Upper lobe of left lung (tissue), 6 donors: Measurements from ENCODE around the gene ADCY9. TPM values are rescaled to one million over a fixed set of nuclear protein-coding genes. Genes with fewer than 3 reads are reported as not detected.

Experiments
- ATAC-seq, 2 donors: fragments of 200-7000 bp; cut with Tn5 transposase; one replicate each; pipeline ENCODE4 v1.9.1; 2022; ENCODE audit warnings: mild to moderate bottlenecking in 2 of 2, moderate library complexity in 2 of 2; ENCODE audit not compliant: low FRiP score in 2 of 2
- DNase-seq, 2 donors: peaks; one replicate each; pipeline ENCODE4 v3.0.0-alpha.2; 2019 to 2020
- H3K27ac ChIP-seq, 4 donors: fragments of 200-600 bp; sonication (generic); one replicate each; pipeline ENCODE4 v1.5.1; 2016 to 2019
- H3K27me3 ChIP-seq, 4 donors: fragments of 200-600 bp; sonication (generic); one replicate each; pipeline ENCODE4 v1.5.1; 2017 to 2019
- H3K36me3 ChIP-seq, 4 donors: fragments of 200-600 bp; sonication (generic); one replicate each; pipeline ENCODE4 v1.5.1; 2016 to 2019
- H3K4me1 ChIP-seq, 4 donors: fragments of 200-600 bp; sonication (generic); one replicate each; pipeline ENCODE4 v1.5.1; 2018 to 2019
- H3K4me3 ChIP-seq, 4 donors: fragments of 200-600 bp; sonication (generic); one replicate each; pipeline ENCODE4 v1.5.1; 2017 to 2019; ENCODE audit warnings: mild to moderate bottlenecking in 2 of 4, moderate library complexity in 1 of 4
- H3K9me3 ChIP-seq, 4 donors: fragments of 200-600 bp; sonication (generic); one replicate each; pipeline ENCODE4 v1.5.1; 2018 to 2019
- EP300 ChIP-seq, 4 donors: sonication (generic); formaldehyde crosslinking; IDR thresholded peaks; one replicate each; pipeline ENCODE4 v1.5.1; 2017; ENCODE audit warnings: antibody characterized with exemption in 4 of 4, control low read depth in 2 of 4
- POLR2A ChIP-seq, 4 donors: fragments of 450-650 bp; IDR thresholded peaks; one replicate each; pipeline ENCODE4 v1.5.1; 2016 to 2017; ENCODE audit warnings: antibody characterized with exemption in 4 of 4, mild to moderate bottlenecking in 2 of 4
- POLR2AphosphoS5 ChIP-seq, 2 donors: sonication (generic); formaldehyde crosslinking; IDR thresholded peaks; one replicate each; pipeline ENCODE4 v1.5.1; 2017; ENCODE audit warnings: antibody characterized with exemption in 2 of 2
- WGBS, 2 donors: methylation state at CpG; one replicate each; pipeline ENCODE4 v1.1.5; 2017 to 2018; 5-methylcytosine and 5-hydroxymethylcytosine counted together
- total RNA-seq, 6 donors: library from RNA; depleted of rRNA in 4 of 6; stranded (reverse); fragments of >200 nt in 4 of 6; gene quantifications; one replicate each; pipeline versions ENCODE4 v1.1.0 to v1.2.1, GENCODE V29; 2016 to 2021
- TF ChIP-seq, protein P1 (sequence below), 6 experiments: fragments of 450-650 bp in 4 of 6; fragments of 200-600 bp in 2 of 6; sonication (generic) in 2 of 6; IDR thresholded peaks; one replicate each; pipeline ENCODE4 v1.5.1; 2016 to 2019; ENCODE audit warnings: antibody characterized with exemption in 6 of 6
- donor health status: DM: no; HTN: no; CAD: no; lungs with moderate emphysema.
- donor health status: DM: no; HTN: yes; CAD: no; lungs with severe emphysema.

ADCY9 gene
- total RNA-seq, 6 donors from 2014 or later = 46.0 to 80.7 (median 68.4) TPM

DNA sequence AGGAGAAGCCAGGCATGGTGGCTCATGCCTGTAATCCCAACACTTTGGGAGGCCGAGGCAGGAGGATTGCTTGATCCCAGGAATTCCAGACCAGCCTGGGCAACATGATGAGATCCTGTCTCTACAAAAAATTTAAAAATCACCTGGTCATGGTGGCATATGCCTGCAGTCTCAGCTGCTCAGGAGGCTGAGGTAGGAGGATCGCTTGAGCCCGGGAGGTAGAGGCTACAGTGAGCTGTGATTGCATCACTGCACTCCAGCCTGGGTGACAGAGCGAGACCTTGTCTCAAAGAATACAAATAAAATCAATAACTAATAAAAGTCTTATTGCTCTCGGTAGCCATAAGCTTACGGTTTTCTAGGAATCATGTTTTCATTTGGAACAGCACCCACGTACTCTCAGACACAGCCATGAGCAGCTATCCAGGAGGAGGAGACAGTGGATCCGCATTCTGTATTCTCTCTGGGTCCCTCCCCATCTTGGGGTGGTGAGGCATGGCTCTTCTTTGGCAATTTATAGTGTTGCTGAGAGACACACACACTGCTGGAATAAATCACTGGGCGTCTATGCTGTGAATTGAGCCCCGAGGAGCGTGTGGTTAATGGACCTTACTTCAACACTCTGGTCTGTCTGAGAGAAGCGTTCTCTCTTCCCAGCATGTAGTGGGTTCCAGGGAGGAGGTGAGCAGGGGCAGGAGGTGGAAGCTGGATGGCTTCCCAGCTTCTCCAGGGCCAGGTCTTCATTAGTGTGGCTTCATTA lies 8.5 kb upstream of the ADCY9 start:
- WGBS, 2 donors = 84 to 91% methylated on average over 12 of the region's 12 CpGs
- ATAC-seq = no peak

DNA sequence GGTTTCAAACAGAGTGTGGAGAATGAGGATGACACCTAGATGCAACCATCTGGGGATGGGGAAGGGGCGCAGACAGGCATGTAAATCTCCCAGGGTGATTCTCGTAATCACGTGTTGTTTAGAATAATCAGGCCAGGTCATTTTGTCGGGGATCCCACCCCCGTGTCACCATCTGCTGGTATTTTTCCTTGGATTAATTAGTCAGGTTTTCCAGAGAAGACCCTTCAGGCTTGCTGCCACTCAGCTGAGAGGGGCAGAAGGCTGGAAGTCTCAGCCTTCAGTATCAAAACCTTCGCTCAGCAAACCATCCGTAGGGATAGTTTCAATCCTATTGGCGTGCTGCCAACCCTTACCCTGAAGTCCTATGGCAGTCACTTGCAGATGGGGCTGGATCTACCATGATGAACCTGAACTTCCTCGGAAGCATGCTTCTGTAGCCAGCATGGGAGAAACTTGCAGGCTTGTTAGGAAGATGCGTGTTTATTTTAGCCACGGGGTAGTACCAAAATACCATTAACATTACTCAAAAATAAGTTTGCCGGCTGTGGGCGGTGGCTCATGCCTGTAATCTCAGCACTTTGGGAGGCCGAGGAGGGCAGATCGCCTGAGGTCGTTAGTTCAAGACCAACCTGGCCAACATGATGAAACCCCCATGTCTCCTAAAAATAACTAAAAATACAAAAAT lies 7.5 kb upstream of the ADCY9 start:
- H3K9me3 ChIP-seq = no peaks in the 10 kb centered on the region
- ATAC-seq = no peak
- 75 to 78% methylated on average over 14 to 16 of the region's 16 CpGs for WGBS, 2 donors

More for the DNA sequence above, 8.5 kb upstream of the ADCY9 start:
- no peaks in the 10 kb centered on the region for H3K4me1 ChIP-seq
- TF ChIP-seq POLR2A (IDR thresholded peaks at IDR 0.05) (no peak), POLR2AphosphoS5 (IDR thresholded peaks at IDR 0.05) (no peak)
- TF ChIP-seq, protein P1, sequence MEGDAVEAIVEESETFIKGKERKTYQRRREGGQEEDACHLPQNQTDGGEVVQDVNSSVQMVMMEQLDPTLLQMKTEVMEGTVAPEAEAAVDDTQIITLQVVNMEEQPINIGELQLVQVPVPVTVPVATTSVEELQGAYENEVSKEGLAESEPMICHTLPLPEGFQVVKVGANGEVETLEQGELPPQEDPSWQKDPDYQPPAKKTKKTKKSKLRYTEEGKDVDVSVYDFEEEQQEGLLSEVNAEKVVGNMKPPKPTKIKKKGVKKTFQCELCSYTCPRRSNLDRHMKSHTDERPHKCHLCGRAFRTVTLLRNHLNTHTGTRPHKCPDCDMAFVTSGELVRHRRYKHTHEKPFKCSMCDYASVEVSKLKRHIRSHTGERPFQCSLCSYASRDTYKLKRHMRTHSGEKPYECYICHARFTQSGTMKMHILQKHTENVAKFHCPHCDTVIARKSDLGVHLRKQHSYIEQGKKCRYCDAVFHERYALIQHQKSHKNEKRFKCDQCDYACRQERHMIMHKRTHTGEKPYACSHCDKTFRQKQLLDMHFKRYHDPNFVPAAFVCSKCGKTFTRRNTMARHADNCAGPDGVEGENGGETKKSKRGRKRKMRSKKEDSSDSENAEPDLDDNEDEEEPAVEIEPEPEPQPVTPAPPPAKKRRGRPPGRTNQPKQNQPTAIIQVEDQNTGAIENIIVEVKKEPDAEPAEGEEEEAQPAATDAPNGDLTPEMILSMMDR (IDR thresholded peaks at IDR 0.05) = no peak
- no peaks in the 10 kb centered on the region for H3K9me3 ChIP-seq
- no peak overlapping the region for H3K27ac ChIP-seq
- H3K4me3 ChIP-seq = no peak overlapping the region
- no peaks in the 10 kb centered on the region for H3K36me3 ChIP-seq
- no peaks in the 10 kb centered on the region for H3K27me3 ChIP-seq
- no peak for DNase-seq

DNA sequence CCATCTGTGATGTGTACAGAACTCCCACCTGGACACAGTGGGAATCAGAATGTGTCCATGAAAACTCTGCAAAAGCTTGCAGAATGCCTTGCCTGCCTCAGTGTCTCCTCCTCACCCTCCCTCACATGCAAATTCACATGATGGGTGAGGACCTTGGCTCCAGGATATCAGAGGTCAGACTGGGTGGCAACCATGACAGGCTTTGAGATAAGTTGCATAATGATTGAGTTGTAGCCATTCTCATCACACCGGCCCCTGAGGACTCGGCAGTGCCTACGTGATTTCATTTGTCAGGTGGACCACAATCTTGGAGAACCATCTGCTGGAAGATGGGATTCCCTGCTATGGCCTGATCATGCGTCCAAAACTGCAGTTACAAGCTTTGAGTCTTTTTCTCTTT lies 3.9 kb upstream of the ADCY9 start:
- TF ChIP-seq POLR2AphosphoS5 (IDR thresholded peaks at IDR 0.05) (no peak), POLR2A (IDR thresholded peaks at IDR 0.05) (no peak), EP300 (IDR thresholded peaks at IDR 0.05) (no peak)
- TF ChIP-seq, protein P1 (IDR thresholded peaks at IDR 0.05) = no peak
- no peaks in the 10 kb centered on the region for H3K36me3 ChIP-seq
- no peak overlapping the region for H3K27ac ChIP-seq
- no peak for DNase-seq
- peaks cover 6 to 12% (median 10%) of the 10 kb centered on the region in 4 donors for H3K4me1 ChIP-seq
- H3K4me3 ChIP-seq = no peak overlapping the region
- no peaks in the 10 kb centered on the region for H3K27me3 ChIP-seq
- H3K9me3 ChIP-seq = no peaks in the 10 kb centered on the region
- WGBS, 2 donors = 97 to 98% methylated on average over 4 of the region's 4 CpGs
- no peak for ATAC-seq

More for the DNA sequence above, 7.5 kb upstream of the ADCY9 start:
- H3K27ac ChIP-seq = no peak overlapping the region
- no peak overlapping the region for H3K4me3 ChIP-seq
- no peak for DNase-seq
- TF ChIP-seq EP300 (IDR thresholded peaks at IDR 0.05) (no peak), POLR2AphosphoS5 (IDR thresholded peaks at IDR 0.05) (no peak), POLR2A (IDR thresholded peaks at IDR 0.05) (no peak)
- TF ChIP-seq, protein P1 (IDR thresholded peaks at IDR 0.05) = no peak
- H3K36me3 ChIP-seq = no peaks in the 10 kb centered on the region
- H3K4me1 ChIP-seq = no peaks in the 10 kb centered on the region
- H3K27me3 ChIP-seq = no peaks in the 10 kb centered on the region

DNA sequence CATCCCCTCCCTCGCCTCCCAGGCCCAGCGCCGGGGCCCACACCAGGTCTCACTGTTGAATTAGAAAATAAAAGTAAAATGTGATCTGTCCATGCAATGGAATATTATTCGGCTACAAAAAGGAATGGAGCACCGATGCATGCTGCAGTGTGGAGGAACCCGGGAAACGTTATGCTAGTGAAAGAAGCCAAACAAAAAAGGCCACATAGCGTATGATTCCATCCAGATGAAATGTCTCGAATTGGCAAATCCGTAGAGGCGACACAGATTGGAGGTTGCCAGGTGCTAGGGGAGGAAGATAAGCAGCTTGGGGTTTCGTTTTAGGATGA lies 972 bp upstream of the ADCY9 start:
- Histone ChIP-seq H3K27ac (peak overlapping the region; percentile 78 to 91 (median 89)), H3K4me1 (peaks cover 27 to 41% (median 36%) of the 10 kb centered on the region in 4 donors), H3K27me3 (no peaks in the 10 kb centered on the region), H3K9me3 (no peaks in the 10 kb centered on the region), H3K36me3 (no peaks in the 10 kb centered on the region), H3K4me3 (peak overlapping the region in 3 of 4 donors; percentile 60 to 70 (median 67))
- WGBS, 2 donors = 90 to 93% methylated on average over 12 of the region's 12 CpGs
- no peak for TF ChIP-seq POLR2A (IDR thresholded peaks at IDR 0.05)
- TF ChIP-seq EP300 (IDR thresholded peaks at IDR 0.05) = no peak
- TF ChIP-seq POLR2AphosphoS5 (IDR thresholded peaks at IDR 0.05) = no peak
- TF ChIP-seq, protein P1 (IDR thresholded peaks at IDR 0.05) = no peak
- no peak for ATAC-seq
- peak in 1 of 2 donors; percentile 61 for DNase-seq
